ENCODE measurements around the gene HOXC5. TPM values are rescaled to one million over a fixed set of nuclear protein-coding genes. Genes with fewer than 3 reads are reported as not detected.

The HOXC5 gene
- total RNA-seq, 1 donor from 2014 or later = not detected

DNA sequence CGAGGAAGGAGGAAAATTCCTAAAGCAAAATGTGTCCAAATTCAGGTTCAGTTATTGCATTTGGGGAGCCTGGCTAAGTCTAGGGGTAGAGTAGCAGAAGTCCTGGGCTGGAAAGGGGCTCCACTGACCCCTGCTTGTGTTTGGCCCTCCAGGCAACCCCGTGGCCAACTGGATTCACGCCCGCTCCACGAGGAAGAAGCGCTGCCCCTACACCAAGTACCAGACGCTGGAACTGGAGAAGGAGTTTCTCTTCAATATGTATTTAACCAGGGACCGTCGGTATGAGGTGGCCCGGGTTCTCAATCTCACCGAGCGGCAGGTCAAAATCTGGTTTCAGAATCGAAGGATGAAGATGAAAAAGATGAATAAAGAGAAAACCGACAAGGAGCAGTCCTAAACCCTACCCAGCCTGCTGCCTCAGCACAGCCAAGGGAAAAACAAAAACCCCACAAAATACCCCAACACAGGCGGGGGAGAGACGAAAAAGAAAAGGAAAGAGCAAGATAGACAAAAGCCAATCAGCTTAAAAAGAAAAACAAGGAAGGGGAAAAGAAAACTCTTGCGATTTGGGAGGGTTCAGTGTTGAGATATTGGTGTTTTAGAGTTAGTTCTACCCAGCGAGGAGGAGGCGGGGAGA lies 30.5 kb upstream of the HOXC5 start:
- no peak for DNase-seq

DNA sequence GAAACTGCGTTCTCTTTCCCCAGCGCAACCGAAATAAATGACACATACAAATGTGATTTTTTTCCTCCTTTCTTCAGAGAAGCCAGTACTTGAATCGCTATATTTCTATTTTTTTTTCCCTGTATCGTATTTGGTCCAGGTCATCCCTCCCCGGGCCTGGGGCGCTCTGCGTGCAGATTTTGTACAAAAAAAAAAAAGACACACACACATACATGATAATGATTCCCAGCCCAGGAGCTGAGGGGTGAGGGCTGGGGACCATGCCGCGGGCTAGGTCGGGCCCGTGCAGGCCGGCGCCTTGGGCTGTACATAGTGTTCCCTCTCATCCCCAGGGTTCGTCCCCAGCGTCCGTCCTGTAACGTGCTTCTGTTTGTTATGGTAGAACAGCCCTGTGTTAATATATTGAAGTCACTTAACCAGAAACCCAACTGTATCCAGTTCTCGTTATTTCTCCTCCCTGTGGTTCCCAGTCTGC lies 29.9 kb upstream of the HOXC5 start:
- H3K9me3 Mint-ChIP-seq (ENCODE audit: unreplicated experiment) = peaks cover 7% of the 10 kb centered on the region
- H3K4me3 Mint-ChIP-seq (ENCODE audit: unreplicated experiment) = no peak overlapping the region
- TF ChIP-seq, protein P1, sequence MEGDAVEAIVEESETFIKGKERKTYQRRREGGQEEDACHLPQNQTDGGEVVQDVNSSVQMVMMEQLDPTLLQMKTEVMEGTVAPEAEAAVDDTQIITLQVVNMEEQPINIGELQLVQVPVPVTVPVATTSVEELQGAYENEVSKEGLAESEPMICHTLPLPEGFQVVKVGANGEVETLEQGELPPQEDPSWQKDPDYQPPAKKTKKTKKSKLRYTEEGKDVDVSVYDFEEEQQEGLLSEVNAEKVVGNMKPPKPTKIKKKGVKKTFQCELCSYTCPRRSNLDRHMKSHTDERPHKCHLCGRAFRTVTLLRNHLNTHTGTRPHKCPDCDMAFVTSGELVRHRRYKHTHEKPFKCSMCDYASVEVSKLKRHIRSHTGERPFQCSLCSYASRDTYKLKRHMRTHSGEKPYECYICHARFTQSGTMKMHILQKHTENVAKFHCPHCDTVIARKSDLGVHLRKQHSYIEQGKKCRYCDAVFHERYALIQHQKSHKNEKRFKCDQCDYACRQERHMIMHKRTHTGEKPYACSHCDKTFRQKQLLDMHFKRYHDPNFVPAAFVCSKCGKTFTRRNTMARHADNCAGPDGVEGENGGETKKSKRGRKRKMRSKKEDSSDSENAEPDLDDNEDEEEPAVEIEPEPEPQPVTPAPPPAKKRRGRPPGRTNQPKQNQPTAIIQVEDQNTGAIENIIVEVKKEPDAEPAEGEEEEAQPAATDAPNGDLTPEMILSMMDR (IDR thresholded peaks at IDR 0.05; ENCODE audit: partially characterized antibody, unreplicated experiment) = no peak
- no peaks in the 10 kb centered on the region for H3K4me1 Mint-ChIP-seq (ENCODE audit: low read depth, unreplicated experiment)
- peaks cover 55% of the 10 kb centered on the region for H3K27me3 Mint-ChIP-seq (ENCODE audit: unreplicated experiment)
- DNase-seq = no peak
- no peaks in the 10 kb centered on the region for H3K36me3 Mint-ChIP-seq (ENCODE audit: unreplicated experiment)
- no peak overlapping the region for H3K27ac Mint-ChIP-seq (ENCODE audit: unreplicated experiment)

More for the DNA sequence above, 30.5 kb upstream of the HOXC5 start:
- H3K9me3 Mint-ChIP-seq (ENCODE audit: unreplicated experiment) = peaks cover 10% of the 10 kb centered on the region
- no peak overlapping the region for H3K4me3 Mint-ChIP-seq (ENCODE audit: unreplicated experiment)
- H3K36me3 Mint-ChIP-seq (ENCODE audit: unreplicated experiment) = no peaks in the 10 kb centered on the region
- peaks cover 56% of the 10 kb centered on the region for H3K27me3 Mint-ChIP-seq (ENCODE audit: unreplicated experiment)
- H3K27ac Mint-ChIP-seq (ENCODE audit: unreplicated experiment) = no peak overlapping the region
- TF ChIP-seq, protein P1 (IDR thresholded peaks at IDR 0.05; ENCODE audit: partially characterized antibody, unreplicated experiment) = no peak
- no peaks in the 10 kb centered on the region for H3K4me1 Mint-ChIP-seq (ENCODE audit: low read depth, unreplicated experiment)

DNA sequence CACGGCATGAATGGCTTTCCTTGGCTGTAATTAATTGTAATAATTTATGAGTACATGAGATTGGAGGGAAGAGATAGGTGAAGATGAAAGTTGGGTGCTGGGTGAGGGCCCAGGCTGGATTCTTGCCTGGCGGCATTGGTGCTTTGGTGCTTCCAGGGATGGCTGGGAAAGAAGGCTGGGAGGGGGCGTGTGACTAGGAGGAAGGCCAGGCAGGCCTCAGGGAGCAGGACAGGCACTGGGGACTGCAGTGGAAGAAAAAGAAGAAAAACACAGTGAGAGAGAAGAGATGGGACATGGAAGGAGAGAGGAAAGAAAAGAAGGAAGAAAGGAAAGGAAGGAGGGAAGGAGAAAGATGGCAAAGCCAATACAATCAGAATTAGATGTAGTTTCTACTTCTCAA lies 29.2 kb upstream of the HOXC5 start:
- H3K27me3 Mint-ChIP-seq (ENCODE audit: unreplicated experiment) = peaks cover 48% of the 10 kb centered on the region
- DNase-seq = no peak
- TF ChIP-seq, protein P1 (IDR thresholded peaks at IDR 0.05; ENCODE audit: partially characterized antibody, unreplicated experiment) = no peak
- no peaks in the 10 kb centered on the region for H3K36me3 Mint-ChIP-seq (ENCODE audit: unreplicated experiment)
- H3K4me3 Mint-ChIP-seq (ENCODE audit: unreplicated experiment) = no peak overlapping the region
- peaks cover 6% of the 10 kb centered on the region for H3K9me3 Mint-ChIP-seq (ENCODE audit: unreplicated experiment)
- H3K27ac Mint-ChIP-seq (ENCODE audit: unreplicated experiment) = no peak overlapping the region
- H3K4me1 Mint-ChIP-seq (ENCODE audit: low read depth, unreplicated experiment) = no peaks in the 10 kb centered on the region

DNA sequence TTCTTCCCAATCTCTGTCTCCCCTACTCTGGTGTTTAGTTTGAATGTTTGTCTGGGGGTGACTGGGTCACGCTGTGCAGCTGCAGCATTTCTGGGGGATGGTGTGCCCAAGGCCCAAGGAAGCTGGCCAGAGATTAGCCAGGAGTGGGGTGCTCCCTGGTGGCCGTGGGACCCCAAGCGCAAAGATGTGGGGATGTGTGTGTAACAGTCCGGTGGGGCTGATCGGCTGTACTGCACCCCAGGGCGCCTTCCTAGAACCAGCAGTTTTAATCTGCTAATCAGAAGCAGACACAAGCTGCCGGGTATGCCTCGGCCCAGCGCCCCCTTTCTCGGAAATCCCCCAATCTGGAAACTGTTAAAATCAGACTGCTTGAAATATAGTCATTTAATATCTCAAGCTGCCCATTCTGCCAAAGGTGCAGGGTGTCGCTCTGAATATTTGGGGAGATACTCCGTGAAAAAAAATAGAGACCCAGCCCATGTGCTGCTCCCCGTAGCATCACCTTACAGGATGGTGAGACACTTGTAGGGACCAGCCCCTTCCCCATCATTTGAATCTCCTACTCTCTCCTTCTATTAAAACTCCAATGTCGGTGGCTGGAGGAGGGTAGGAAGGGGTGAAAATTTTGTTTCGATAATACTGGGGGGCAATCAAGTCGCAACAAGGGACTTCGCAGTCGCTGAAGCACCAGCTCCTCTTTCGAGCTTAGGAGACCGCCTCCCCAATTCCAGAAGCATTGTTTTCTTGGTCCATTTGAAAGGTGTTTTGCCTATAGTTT lies 28.6 kb upstream of the HOXC5 start:
- H3K27ac Mint-ChIP-seq (ENCODE audit: unreplicated experiment) = no peak overlapping the region
- H3K4me1 Mint-ChIP-seq (ENCODE audit: low read depth, unreplicated experiment) = no peaks in the 10 kb centered on the region
- no peak overlapping the region for H3K4me3 Mint-ChIP-seq (ENCODE audit: unreplicated experiment)
- H3K9me3 Mint-ChIP-seq (ENCODE audit: unreplicated experiment) = peaks cover 4% of the 10 kb centered on the region
- no peaks in the 10 kb centered on the region for H3K36me3 Mint-ChIP-seq (ENCODE audit: unreplicated experiment)
- no peak for DNase-seq
- TF ChIP-seq, protein P1 (IDR thresholded peaks at IDR 0.05; ENCODE audit: partially characterized antibody, unreplicated experiment) = no peak
- peaks cover 45% of the 10 kb centered on the region for H3K27me3 Mint-ChIP-seq (ENCODE audit: unreplicated experiment)
